Keratinocyte (primary cell): ENCODE results near the gene DUSP8. TPM values are rescaled to one million over a fixed set of nuclear protein-coding genes. Genes with fewer than 3 reads are reported as not detected.

Experiments used
- DNase-seq: peaks from one replicate; pipeline ENCODE4 v3.0.0-alpha.2; 2011; ENCODE audit warnings: low read depth, missing footprints, low spot score
- FAIRE-seq: peaks from 2 replicates; lab custom pipeline; 2011; peaks lifted over from hg19 to GRCh38; lab: Jason Lieb, UNC
- H2AFZ ChIP-seq: 2 replicates; pipeline ENCODE4 v1.6.0; 2012; ENCODE audit warnings: low read length, control low read depth, inconsistent platforms; ENCODE audit not compliant: control insufficient read depth
- H3K27ac ChIP-seq: 2 replicates; pipeline ENCODE4 v1.5.1; 2011; ENCODE audit warnings: low read length; ENCODE audit not compliant: control insufficient read depth, insufficient read depth
- H3K27me3 ChIP-seq: 3 replicates; pipeline ENCODE4 v1.6.0; 2011; ENCODE audit warnings: low read length; ENCODE audit not compliant: control insufficient read depth, insufficient read depth; ENCODE audit errors: extremely low read depth
- H3K36me3 ChIP-seq, 2 experiments: 2 replicates in 1 of 2; 3 replicates in 1 of 2; pipeline ENCODE4 v1.5.1; 2011; ENCODE audit warnings: low read length in 2 of 2, mild to moderate bottlenecking in 1 of 2; ENCODE audit not compliant: control insufficient read depth in 2 of 2, insufficient read depth in 2 of 2; ENCODE audit errors: extremely low read depth in 1 of 2
- H3K4me1 ChIP-seq: 3 replicates; pipeline ENCODE4 v1.5.1; 2011; ENCODE audit warnings: low read length; ENCODE audit not compliant: control insufficient read depth, insufficient read depth; ENCODE audit errors: extremely low read depth
- H3K4me2 ChIP-seq: 3 replicates; pipeline ENCODE4 v1.6.0; 2011; ENCODE audit warnings: low read depth, low read length; ENCODE audit not compliant: control insufficient read depth, insufficient read depth; ENCODE audit errors: extremely low read depth
- H3K4me3 ChIP-seq, 3 experiments: fragments of 200-600 bp in 1 of 3; sonication (generic) in 1 of 3; 2 replicates in 2 of 3; 3 replicates in 1 of 3; pipeline ENCODE4 v1.5.1; 2011 to 2016; ENCODE audit warnings: low read length in 3 of 3, mild to moderate bottlenecking in 3 of 3, control low read depth in 2 of 3, inconsistent platforms in 1 of 3, low read depth in 1 of 3, mixed read lengths in 1 of 3, mixed run types in 1 of 3, moderate library complexity in 1 of 3; ENCODE audit not compliant: control insufficient read depth in 2 of 3, insufficient read depth in 2 of 3; ENCODE audit errors: extremely low read depth in 1 of 3
- H3K79me2 ChIP-seq: 2 replicates; pipeline ENCODE4 v1.6.0; 2012; ENCODE audit warnings: low read length; ENCODE audit not compliant: control insufficient read depth, insufficient read depth
- H3K9ac ChIP-seq: 3 replicates; pipeline ENCODE4 v1.6.0; 2011; ENCODE audit warnings: low read length; ENCODE audit not compliant: control insufficient read depth, insufficient read depth; ENCODE audit errors: extremely low read depth
- H3K9me1 ChIP-seq: 3 replicates; pipeline ENCODE4 v1.6.0; 2011; ENCODE audit warnings: low read length; ENCODE audit not compliant: control insufficient read depth, insufficient read depth; ENCODE audit errors: extremely low read depth
- H3K9me3 ChIP-seq: 2 replicates; pipeline ENCODE4 v1.5.1; 2012; ENCODE audit warnings: low read depth, low read length; ENCODE audit not compliant: control insufficient read depth
- H4K20me1 ChIP-seq: 3 replicates; pipeline ENCODE4 v1.6.0; 2011; ENCODE audit warnings: low read length; ENCODE audit not compliant: control insufficient read depth, insufficient read depth; ENCODE audit errors: extremely low read depth
- CTCF ChIP-seq, 3 experiments: IDR thresholded peaks in 1 of 3; conservative IDR thresholded peaks in 1 of 3; optimal IDR thresholded peaks in 1 of 3; 2 replicates in 2 of 3; 3 replicates in 1 of 3; pipeline versions ENCODE3 to v1.5.1; 2011; ENCODE audit warnings: low read length in 3 of 3, mild to moderate bottlenecking in 3 of 3, moderate library complexity in 2 of 3, control low read depth in 1 of 3, inconsistent platforms in 1 of 3; ENCODE audit not compliant: insufficient read depth in 2 of 3; ENCODE audit errors: extremely low read depth in 1 of 3
- EZH2 ChIP-seq: IDR thresholded peaks from one replicate; pipeline ENCODE4 v1.6.1; 2012; ENCODE audit warnings: inconsistent platforms, mild to moderate bottlenecking, low read length, moderate library complexity
- dilution Hi-C: fragments of 300-500 bp; cut with MboI; formaldehyde crosslinking; loops from one replicate; pipeline ENCODE4 v1.7.0; 2020; ENCODE audit warnings: low sequenced_read_pairs; ENCODE audit not compliant: extremely low pct_ligation_motif_present
- polyA plus RNA-seq, 5 experiments: library from polyadenylated mRNA; depleted of rRNA in 3 of 5; stranded (reverse) in 3 of 5; stranded (forward) in 1 of 5; unstranded in 1 of 5; fragments of >200 nt; gene quantifications; 1 replicate in 1 of 5; 2 replicates in 3 of 5; 3 replicates in 1 of 5; pipeline versions ENCODE4 v1.2.1 to v1.2.3, GENCODE V29; 2011 to 2012; ENCODE audit warnings: missing spikeins in 2 of 5, low read depth in 1 of 5, low replicate concordance in 1 of 5

Gene DUSP8
- polyA plus RNA-seq, 1 donor (not counting 4 experiments of a cell fraction or from before 2014, with no cell fraction given) = 0.58 TPM

GRCh38 chr11:1567721-1568100 lies 4.4 kb downstream of the DUSP8 start:
- H3K36me3 ChIP-seq = peaks cover 0 to 1% of the 10 kb centered on the region in 2 experiments
- H3K9me1 ChIP-seq = no peaks in the 10 kb centered on the region
- H4K20me1 ChIP-seq = peaks cover 2% of the 10 kb centered on the region
- no peak overlapping the region for H3K4me2 ChIP-seq
- no peak overlapping the region for H3K4me3 ChIP-seq
- TF ChIP-seq EZH2 (no peak), CTCF (optimal IDR thresholded peaks at IDR 0.05 in 1 of 3, IDR thresholded peaks at IDR 0.05 in 1 of 3, conservative IDR thresholded peaks at IDR 0.05 in 1 of 3; ENCODE audit: extremely low read depth in 1 of 3, insufficient read depth in 2 of 3, low read length in 3 of 3) (no peak)
- dilution Hi-C loops = no loop called here
- H2AFZ ChIP-seq = no peak overlapping the region
- no peaks in the 10 kb centered on the region for H3K79me2 ChIP-seq
- DNase-seq (no peak), FAIRE-seq (no peak)
- H3K27me3 ChIP-seq = peaks cover 21% of the 10 kb centered on the region
- H3K9me3 ChIP-seq = no peaks in the 10 kb centered on the region
- no peak overlapping the region for H3K9ac ChIP-seq
- H3K4me1 ChIP-seq = no peaks in the 10 kb centered on the region
- H3K27ac ChIP-seq = no peak overlapping the region

GRCh38 chr11:1567052-1567720 lies 4.9 kb downstream of the DUSP8 start:
- Histone ChIP-seq H3K27ac (no peak overlapping the region), H3K9ac (no peak overlapping the region), H3K9me3 (no peaks in the 10 kb centered on the region), H3K4me3 (no peak overlapping the region), H3K36me3 (peaks cover 0 to 1% of the 10 kb centered on the region in 2 experiments), H3K79me2 (no peaks in the 10 kb centered on the region), H3K9me1 (no peaks in the 10 kb centered on the region), H3K4me2 (no peak overlapping the region), H4K20me1 (peaks cover 2% of the 10 kb centered on the region), H3K4me1 (no peaks in the 10 kb centered on the region), H2AFZ (no peak overlapping the region), H3K27me3 (peaks cover 18% of the 10 kb centered on the region)
- no peak for DNase-seq
- TF ChIP-seq CTCF (optimal IDR thresholded peaks at IDR 0.05 in 1 of 3, IDR thresholded peaks at IDR 0.05 in 1 of 3, conservative IDR thresholded peaks at IDR 0.05 in 1 of 3; ENCODE audit: extremely low read depth in 1 of 3, insufficient read depth in 2 of 3, low read length in 3 of 3) = no peak
- TF ChIP-seq EZH2 = no peak
- dilution Hi-C loops = no loop called here
- no peak for FAIRE-seq
